A673 (cell line): ENCODE data around the gene GPR27.

Experiments
- CTCF ChIP-seq: fragments of 300-800, 200-600 bp; sonication (generic); conservative IDR thresholded peaks from 2 replicates; pipeline ENCODE4 v1.5.1; 2017; ENCODE audit warnings: low read depth, mild to moderate bottlenecking, antibody characterized with exemption, low read length, moderate library complexity, mixed read lengths
- EZH2 ChIP-seq: fragments of 200-600 bp; sonication (generic); IDR thresholded peaks from 2 replicates; pipeline ENCODE4 v1.6.1; 2017; ENCODE audit warnings: borderline replicate concordance, low read depth, mild to moderate bottlenecking, mixed read lengths, antibody characterized with exemption, low read length; ENCODE audit not compliant: poor library complexity, severe bottlenecking

GRCh38 chr3:71778353-71778752 lies 24.7 kb downstream of the GPR27 start:
- TF ChIP-seq CTCF (no peak), EZH2 (no peak)
